Breast epithelium (tissue), 3 donors: ENCODE data around the gene ARF3.

Experiments
- POLR2A ChIP-seq: fragments of 450-650 bp; IDR thresholded peaks from one replicate; pipeline ENCODE4 v1.6.1; 2016; ENCODE audit warnings: antibody characterized with exemption, mild to moderate bottlenecking, moderate library complexity
- TF ChIP-seq, protein P1 (sequence below), 3 donors: fragments of 450-650 bp; IDR thresholded peaks; one replicate each; pipeline ENCODE4 v1.5.1; 2016 to 2017; ENCODE audit warnings: antibody characterized with exemption in 3 of 3, mild to moderate bottlenecking in 3 of 3, moderate library complexity in 3 of 3

DNA sequence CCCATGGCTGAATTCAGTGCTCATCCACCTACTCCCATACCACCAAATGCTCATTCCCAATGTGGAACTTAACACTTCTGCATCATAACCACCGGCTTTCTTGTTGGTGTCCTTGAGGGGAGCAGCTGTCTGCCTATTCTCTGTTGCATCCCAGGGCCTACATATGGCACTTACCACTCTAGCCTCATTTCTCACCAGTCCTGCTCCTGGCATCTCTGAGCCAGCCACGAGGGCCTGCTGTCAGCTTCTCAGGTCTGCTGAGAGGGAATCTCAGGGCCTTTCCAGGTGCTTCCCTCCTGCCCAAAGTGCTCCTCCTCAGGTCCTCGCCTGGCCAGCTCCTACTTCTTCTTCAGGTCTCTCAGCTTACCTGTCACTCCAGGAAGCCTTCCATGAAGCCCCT lies 67.6 kb downstream of the ARF3 start:
- TF ChIP-seq, protein P1, sequence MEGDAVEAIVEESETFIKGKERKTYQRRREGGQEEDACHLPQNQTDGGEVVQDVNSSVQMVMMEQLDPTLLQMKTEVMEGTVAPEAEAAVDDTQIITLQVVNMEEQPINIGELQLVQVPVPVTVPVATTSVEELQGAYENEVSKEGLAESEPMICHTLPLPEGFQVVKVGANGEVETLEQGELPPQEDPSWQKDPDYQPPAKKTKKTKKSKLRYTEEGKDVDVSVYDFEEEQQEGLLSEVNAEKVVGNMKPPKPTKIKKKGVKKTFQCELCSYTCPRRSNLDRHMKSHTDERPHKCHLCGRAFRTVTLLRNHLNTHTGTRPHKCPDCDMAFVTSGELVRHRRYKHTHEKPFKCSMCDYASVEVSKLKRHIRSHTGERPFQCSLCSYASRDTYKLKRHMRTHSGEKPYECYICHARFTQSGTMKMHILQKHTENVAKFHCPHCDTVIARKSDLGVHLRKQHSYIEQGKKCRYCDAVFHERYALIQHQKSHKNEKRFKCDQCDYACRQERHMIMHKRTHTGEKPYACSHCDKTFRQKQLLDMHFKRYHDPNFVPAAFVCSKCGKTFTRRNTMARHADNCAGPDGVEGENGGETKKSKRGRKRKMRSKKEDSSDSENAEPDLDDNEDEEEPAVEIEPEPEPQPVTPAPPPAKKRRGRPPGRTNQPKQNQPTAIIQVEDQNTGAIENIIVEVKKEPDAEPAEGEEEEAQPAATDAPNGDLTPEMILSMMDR (IDR thresholded peaks at IDR 0.05): no peak
- no peak for TF ChIP-seq POLR2A
